ENCODE results near the gene CDH23.

The CDH23 gene

GRCh38 chr10:71646037-71646436, 249.3 kb downstream of the CDH23 start:
- DNase-seq, result no peak

GRCh38 chr10:71646592-71647292, 250.0 kb downstream of the CDH23 start:
- DNase-seq, result no peak

GRCh38 chr10:71647526-71648253, 251.0 kb downstream of the CDH23 start:
- DNase-seq, result no peak

- DNase-seq, result no peak
Measured at GRCh38 chr10:71648254-71648932, 251.7 kb downstream of the CDH23 start.

GRCh38 chr10:71648933-71649320, 252.2 kb downstream of the CDH23 start:
- no peak for DNase-seq

GRCh38 chr10:71649631-71650030, 252.9 kb downstream of the CDH23 start:
- DNase-seq, result no peak

- no peak for DNase-seq
Measured at GRCh38 chr10:71650397-71650796, 253.7 kb downstream of the CDH23 start.

GRCh38 chr10:71651428-71651827, 254.7 kb downstream of the CDH23 start:
- DNase-seq, result no peak

GRCh38 chr10:71651928-71652327, 255.2 kb downstream of the CDH23 start:
- no peak for DNase-seq

GRCh38 chr10:71653044-71653443, 256.3 kb downstream of the CDH23 start:
- no peak for DNase-seq

GRCh38 chr10:71656220-71656619, 259.5 kb downstream of the CDH23 start:
- DNase-seq, result no peak

GRCh38 chr10:71657604-71658466, 261.1 kb downstream of the CDH23 start:
- DNase-seq, result peak; percentile 65

- no peak for DNase-seq
Measured at GRCh38 chr10:71658467-71658745, 261.7 kb downstream of the CDH23 start.

- DNase-seq, result no peak
Measured at GRCh38 chr10:71659111-71659634, 262.5 kb downstream of the CDH23 start.

- no peak for DNase-seq
Measured at GRCh38 chr10:71659737-71660136, 263.0 kb downstream of the CDH23 start.

GRCh38 chr10:71660313-71660712, 263.6 kb downstream of the CDH23 start:
- no peak for DNase-seq

- DNase-seq, result no peak
Measured at GRCh38 chr10:71661060-71661622, 264.4 kb downstream of the CDH23 start.

GRCh38 chr10:71661779-71662336, 265.1 kb downstream of the CDH23 start:
- DNase-seq, result no peak

- DNase-seq, result no peak
Measured at GRCh38 chr10:71663311-71663710, 266.6 kb downstream of the CDH23 start.

- no peak for DNase-seq
Measured at GRCh38 chr10:71664585-71664984, 267.9 kb downstream of the CDH23 start.

GRCh38 chr10:71665456-71665855, 268.7 kb downstream of the CDH23 start:
- DNase-seq, result no peak

GRCh38 chr10:71666639-71667386, 270.1 kb downstream of the CDH23 start:
- no peak for DNase-seq

Data from NCI-H2227 treated with DMSO at 0.1 percent for 48 hours (cell line).